ENCODE results near the gene TRAIP.

The TRAIP gene

GRCh38 chr3:49872801-49873281 is 16.5 kb upstream of the TRAIP start:
- peak; percentile 17 for DNase-seq (ENCODE audit: low read depth)
- TF ChIP-seq CTCF (IDR thresholded peaks at IDR 0.05; ENCODE audit: insufficient read depth, low read depth, low read length, missing control alignments): no peak
- no peak overlapping the region for H3K4me3 ChIP-seq (ENCODE audit: low read depth, low read length)

DNA sequence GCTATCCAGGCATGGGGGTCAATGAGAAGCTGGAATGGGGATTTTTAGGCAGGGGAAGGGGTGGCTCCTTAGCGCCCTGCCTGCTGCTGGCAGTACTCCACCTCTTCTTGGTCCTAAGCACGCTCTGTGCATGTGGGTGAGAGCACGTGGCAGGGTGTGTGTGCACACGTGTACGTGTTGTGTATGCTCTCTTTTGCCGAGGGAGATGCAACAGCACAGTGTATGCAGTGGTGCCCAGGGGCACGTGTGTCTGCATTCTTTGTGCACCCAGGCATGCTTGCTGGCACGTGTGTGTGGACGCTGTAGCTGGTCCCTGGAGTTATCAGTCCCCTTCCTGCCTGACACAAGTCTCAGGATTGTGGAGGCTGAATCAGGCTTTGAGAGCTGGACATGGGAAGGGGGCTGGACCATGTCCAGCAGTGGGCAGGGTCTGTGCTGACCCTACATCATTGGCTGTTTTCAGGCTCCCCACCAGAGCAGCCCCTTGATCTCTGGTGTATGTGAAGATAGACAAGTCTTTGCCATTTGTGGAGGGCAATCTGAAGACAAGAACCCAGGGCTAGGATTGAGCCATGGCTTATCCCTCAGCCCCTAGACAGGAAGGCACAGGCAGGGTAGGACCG is 15.3 kb upstream of the TRAIP start:
- TF ChIP-seq CTCF (IDR thresholded peaks at IDR 0.05; ENCODE audit: insufficient read depth, low read depth, low read length, missing control alignments): no peak
- no peak for DNase-seq (ENCODE audit: low read depth)
- H3K4me3 ChIP-seq (ENCODE audit: low read depth, low read length): no peak overlapping the region

- no peak for TF ChIP-seq CTCF (IDR thresholded peaks at IDR 0.05; ENCODE audit: insufficient read depth, low read depth, low read length, missing control alignments)
- no peak for DNase-seq (ENCODE audit: low read depth)
- no peak within 1 kb of the TSS; the same call in 1 of the 2 replicates for H3K4me3 ChIP-seq (ENCODE audit: low read depth, low read length)
These were observed 13.3 kb upstream of the TRAIP start, which contains the start of gene CAMKV for GRCh38 chr3:49869525-49870126. CAMKV (minus strand) TSS chr3:49869906; CDS start chr3:49862388, 7,518 bp downstream.

DNA sequence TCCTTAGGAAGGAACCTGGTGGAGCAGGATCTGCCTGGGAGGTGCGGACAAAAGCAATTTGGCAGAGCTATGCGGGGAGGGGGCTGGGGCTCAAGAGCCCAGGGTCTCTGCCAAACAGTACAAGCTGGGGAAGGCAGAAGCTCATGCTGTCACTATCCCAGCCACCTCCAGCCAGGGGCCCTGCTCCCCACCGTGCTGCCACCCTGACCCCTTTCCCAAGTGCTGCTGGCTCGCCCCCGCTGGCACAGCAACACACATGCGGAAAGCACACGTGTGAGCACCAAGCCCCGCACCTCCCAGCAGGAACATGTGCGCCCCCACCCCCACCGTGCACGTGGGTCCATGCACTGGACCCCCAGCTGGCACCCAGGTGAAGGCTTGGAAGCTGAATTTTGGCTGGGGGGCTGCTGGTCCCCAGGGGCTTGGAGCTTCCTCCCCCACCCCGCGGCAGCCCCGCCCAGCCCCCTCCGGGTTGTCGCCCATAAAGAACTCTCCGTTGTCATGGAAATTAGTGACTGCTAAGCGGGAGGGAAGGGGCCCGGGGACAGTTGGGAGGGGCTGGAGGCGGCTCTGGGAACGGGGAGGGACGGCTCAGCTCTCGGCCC is 12.6 kb upstream of the TRAIP start:
- no peak for TF ChIP-seq CTCF (IDR thresholded peaks at IDR 0.05; ENCODE audit: insufficient read depth, low read depth, low read length, missing control alignments)
- H3K4me3 ChIP-seq (ENCODE audit: low read depth, low read length): no peak overlapping the region
- no peak for DNase-seq (ENCODE audit: low read depth)

- no peak overlapping the region for H3K4me3 ChIP-seq (ENCODE audit: low read depth, low read length)
- TF ChIP-seq CTCF (IDR thresholded peaks at IDR 0.05; ENCODE audit: insufficient read depth, low read depth, low read length, missing control alignments): no peak
- DNase-seq (ENCODE audit: low read depth): peak; percentile 33
These were observed 11.5 kb upstream of the TRAIP start for GRCh38 chr3:49867871-49868321.

DNA sequence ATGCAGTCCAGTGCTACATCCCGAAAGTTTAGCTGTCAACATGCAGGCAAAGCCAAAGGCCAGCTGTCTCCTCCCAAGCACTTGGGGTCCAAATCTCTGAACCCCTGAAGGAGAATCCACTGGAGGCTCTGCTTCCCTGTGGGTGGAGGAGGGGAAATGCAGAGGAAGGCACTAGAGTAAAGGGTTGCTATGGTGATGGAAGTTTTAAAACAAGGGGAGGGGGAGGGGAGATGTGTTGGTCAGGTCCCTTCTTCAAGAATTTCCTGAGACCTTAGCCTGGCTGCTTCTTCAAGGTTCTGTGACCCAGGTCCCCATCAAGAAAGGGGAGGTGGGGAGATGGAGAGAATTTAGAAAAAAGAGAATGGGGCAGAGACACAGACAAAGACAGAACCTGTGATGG is 11.0 kb upstream of the TRAIP start:
- no peak for TF ChIP-seq CTCF (IDR thresholded peaks at IDR 0.05; ENCODE audit: insufficient read depth, low read depth, low read length, missing control alignments)
- no peak overlapping the region for H3K4me3 ChIP-seq (ENCODE audit: low read depth, low read length)
- no peak for DNase-seq (ENCODE audit: low read depth)
